Peyer's patch (tissue), 4 donors: ENCODE measurements around the gene SLC25A48. TPM values are rescaled to one million over a fixed set of nuclear protein-coding genes. Genes with fewer than 3 reads are reported as not detected.

Source experiments
- DNase-seq, 3 donors: peaks; one replicate each; pipeline ENCODE4 v3.0.0-alpha.2; 2017 to 2019
- H3K27ac ChIP-seq, 4 donors: fragments of 200-600 bp; sonication (generic); one replicate each; pipeline ENCODE4 v1.5.1; 2016 to 2019
- H3K27me3 ChIP-seq, 2 donors: fragments of 200-600 bp; sonication (generic); one replicate each; pipeline ENCODE4 v1.5.1; 2019
- H3K36me3 ChIP-seq, 3 donors: fragments of 200-600 bp; sonication (generic); one replicate each; pipeline ENCODE4 v1.5.1; 2016 to 2019
- H3K4me1 ChIP-seq, 4 donors: fragments of 200-600 bp; sonication (generic); one replicate each; pipeline ENCODE4 v1.5.1; 2016 to 2019
- H3K4me3 ChIP-seq, 4 donors: fragments of 200-600 bp; sonication (generic); 1 replicate in 3 of 4; 2 replicates in 1 of 4; pipeline ENCODE4 v1.5.1; 2016 to 2019; ENCODE audit warnings: mild to moderate bottlenecking in 1 of 4
- H3K9me3 ChIP-seq, 4 donors: fragments of 200-600 bp; sonication (generic); one replicate each; pipeline ENCODE4 v1.5.1; 2016 to 2019; ENCODE audit warnings: mild to moderate bottlenecking in 1 of 4
- CTCF ChIP-seq, 6 experiments: fragments of 450-650 bp in 4 of 6; fragments of 200-600 bp in 2 of 6; sonication (generic) in 1 of 6; IDR thresholded peaks; one replicate each; pipeline ENCODE4 v1.5.1; 2017 to 2019; ENCODE audit warnings: antibody characterized with exemption in 6 of 6, mild to moderate bottlenecking in 3 of 6, moderate library complexity in 1 of 6
- POLR2A ChIP-seq, 2 donors: fragments of 450-650 bp; IDR thresholded peaks; one replicate each; pipeline ENCODE4 v1.5.1; 2017; ENCODE audit warnings: antibody characterized with exemption in 2 of 2, mild to moderate bottlenecking in 2 of 2, moderate library complexity in 2 of 2
- total RNA-seq, 4 donors: library from RNA; depleted of rRNA; stranded (reverse); fragments of >200 nt; gene quantifications; one replicate each; pipeline ENCODE4 v1.1.0, GENCODE V29; 2016

SLC25A48 gene
- total RNA-seq, 4 donors from 2014 or later: 8.3 to 11.6 (median 10.3) TPM

- Histone ChIP-seq H3K9me3 (no peaks in the 10 kb centered on the region), H3K4me3 (no peak overlapping the region), H3K36me3 (no peaks in the 10 kb centered on the region), H3K27ac (no peak overlapping the region), H3K4me1 (no peaks in the 10 kb centered on the region), H3K27me3 (no peaks in the 10 kb centered on the region)
- TF ChIP-seq CTCF (IDR thresholded peaks at IDR 0.05) (no peak), POLR2A (IDR thresholded peaks at IDR 0.05) (no peak)
- no peak for DNase-seq
Observed at GRCh38 chr5:135880801-135881200, 46.3 kb downstream of the SLC25A48 start.

GRCh38 chr5:135881244-135881643 lies 46.8 kb downstream of the SLC25A48 start:
- no peak overlapping the region for H3K4me3 ChIP-seq
- DNase-seq: no peak
- H3K27ac ChIP-seq: no peak overlapping the region
- H3K36me3 ChIP-seq: no peaks in the 10 kb centered on the region
- H3K9me3 ChIP-seq: no peaks in the 10 kb centered on the region
- TF ChIP-seq CTCF (IDR thresholded peaks at IDR 0.05): no peak
- no peak for TF ChIP-seq POLR2A (IDR thresholded peaks at IDR 0.05)
- H3K4me1 ChIP-seq: no peaks in the 10 kb centered on the region
- no peaks in the 10 kb centered on the region for H3K27me3 ChIP-seq

GRCh38 chr5:135881819-135882218 lies 47.4 kb downstream of the SLC25A48 start:
- Histone ChIP-seq H3K36me3 (no peaks in the 10 kb centered on the region), H3K4me1 (no peaks in the 10 kb centered on the region), H3K27ac (no peak overlapping the region), H3K27me3 (no peaks in the 10 kb centered on the region), H3K4me3 (no peak overlapping the region), H3K9me3 (no peaks in the 10 kb centered on the region)
- TF ChIP-seq POLR2A (IDR thresholded peaks at IDR 0.05) (no peak), CTCF (IDR thresholded peaks at IDR 0.05) (no peak)
- no peak for DNase-seq

GRCh38 chr5:135883026-135883425 lies 48.6 kb downstream of the SLC25A48 start:
- H3K9me3 ChIP-seq: no peaks in the 10 kb centered on the region
- no peaks in the 10 kb centered on the region for H3K36me3 ChIP-seq
- TF ChIP-seq POLR2A (IDR thresholded peaks at IDR 0.05): no peak
- TF ChIP-seq CTCF (IDR thresholded peaks at IDR 0.05): no peak
- no peaks in the 10 kb centered on the region for H3K27me3 ChIP-seq
- peaks cover 0 to 7% (median 0%) of the 10 kb centered on the region in 4 donors for H3K4me1 ChIP-seq
- H3K27ac ChIP-seq: no peak overlapping the region
- no peak for DNase-seq
- H3K4me3 ChIP-seq: no peak overlapping the region

GRCh38 chr5:135883441-135883840 lies 49.0 kb downstream of the SLC25A48 start:
- Histone ChIP-seq H3K4me3 (no peak overlapping the region), H3K36me3 (no peaks in the 10 kb centered on the region), H3K9me3 (no peaks in the 10 kb centered on the region), H3K4me1 (peaks cover 0 to 7% (median 0%) of the 10 kb centered on the region in 4 donors), H3K27ac (no peak overlapping the region), H3K27me3 (no peaks in the 10 kb centered on the region)
- DNase-seq: no peak
- TF ChIP-seq CTCF (IDR thresholded peaks at IDR 0.05) (no peak), POLR2A (IDR thresholded peaks at IDR 0.05) (no peak)

- Histone ChIP-seq H3K9me3 (no peaks in the 10 kb centered on the region), H3K4me3 (no peak overlapping the region), H3K36me3 (no peaks in the 10 kb centered on the region), H3K27me3 (no peaks in the 10 kb centered on the region), H3K27ac (no peak overlapping the region), H3K4me1 (peaks cover 0 to 7% (median 0%) of the 10 kb centered on the region in 4 donors)
- no peak for DNase-seq
- no peak for TF ChIP-seq POLR2A (IDR thresholded peaks at IDR 0.05)
- no peak for TF ChIP-seq CTCF (IDR thresholded peaks at IDR 0.05)
Observed at GRCh38 chr5:135885031-135885430, 50.6 kb downstream of the SLC25A48 start.
